ENCODE data around the gene DEFB129.
A peak's percentile ranks its signal among the peaks of the same experiment; 100 is the strongest.
"Not testable (repeated sequence)": the region's sequence is repeated elsewhere in the genome, so short reads cannot be mapped to it uniquely, and the experiment has no call there.

The DEFB129 gene, protein sequence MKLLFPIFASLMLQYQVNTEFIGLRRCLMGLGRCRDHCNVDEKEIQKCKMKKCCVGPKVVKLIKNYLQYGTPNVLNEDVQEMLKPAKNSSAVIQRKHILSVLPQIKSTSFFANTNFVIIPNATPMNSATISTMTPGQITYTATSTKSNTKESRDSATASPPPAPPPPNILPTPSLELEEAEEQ

DNA sequence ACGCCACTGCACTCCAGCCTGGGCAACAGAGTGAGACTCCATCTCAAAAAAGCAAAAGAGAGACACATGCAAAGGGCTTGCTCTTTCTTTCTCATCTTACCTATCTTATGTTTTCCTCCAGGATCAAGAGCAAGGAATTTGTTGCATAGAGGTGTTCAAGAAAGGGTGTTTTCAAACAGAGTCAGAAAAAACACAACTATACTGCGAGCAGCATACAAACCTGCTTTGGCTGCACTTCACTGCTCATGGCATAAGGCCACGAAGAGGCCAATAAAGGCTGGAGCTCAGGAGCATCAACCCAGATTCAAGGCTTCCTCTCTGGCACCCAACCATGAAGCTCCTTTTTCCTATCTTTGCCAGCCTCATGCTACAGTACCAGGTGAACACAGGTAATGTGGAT is at the start of gene DEFB129:
Gene DEFB129, plus strand, starts transcription at position 301 of the 400 bp plus-strand sequence. Its CDS starts 31 bp downstream, at position 332.
- no peak for DNase-seq (ENCODE audit: extremely low read depth in 1 of 2, low read depth in 1 of 2)

DNA sequence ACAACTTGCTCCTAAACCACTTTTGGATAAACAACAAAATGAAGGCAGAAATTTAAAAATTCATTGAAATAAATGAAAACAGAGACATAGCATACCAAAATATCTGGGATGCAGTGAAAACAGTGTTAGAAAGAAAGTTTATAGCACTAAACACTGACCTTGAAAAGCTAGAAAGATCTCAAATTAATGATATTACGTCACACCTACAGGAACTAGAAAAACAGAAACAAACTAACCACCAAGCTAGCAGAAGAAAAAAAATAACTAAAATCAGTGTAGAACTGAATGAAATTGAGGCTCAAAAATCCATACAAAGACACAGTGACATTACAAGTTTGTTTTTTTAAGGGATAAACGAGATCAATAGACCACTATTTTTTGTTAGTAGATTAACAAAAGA is 42.8 kb upstream of the DEFB129 start:
- DNase-seq (ENCODE audit: extremely low read depth in 1 of 2, low read depth in 1 of 2), result no peak

DNA sequence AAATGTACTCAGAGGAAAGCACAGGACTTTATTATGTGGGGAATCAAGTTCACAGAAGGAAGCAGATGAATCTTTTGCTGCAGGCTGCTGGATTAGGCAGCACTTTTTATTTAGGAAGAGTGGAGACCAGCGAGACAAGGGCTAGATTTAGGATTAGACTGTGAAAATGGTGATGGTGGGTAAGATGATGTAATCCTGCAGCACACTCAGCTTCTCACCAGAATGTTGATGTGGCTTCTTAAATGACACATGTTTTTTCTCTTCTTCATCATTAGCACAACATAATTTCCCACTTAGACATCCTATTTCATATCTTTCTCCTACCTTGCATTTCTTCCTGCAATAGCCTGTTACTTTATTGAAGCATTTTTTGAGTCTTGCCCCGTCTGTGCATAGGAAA is 39.3 kb upstream of the DEFB129 start:
- DNase-seq (ENCODE audit: extremely low read depth in 1 of 2, low read depth in 1 of 2), result no peak

DNA sequence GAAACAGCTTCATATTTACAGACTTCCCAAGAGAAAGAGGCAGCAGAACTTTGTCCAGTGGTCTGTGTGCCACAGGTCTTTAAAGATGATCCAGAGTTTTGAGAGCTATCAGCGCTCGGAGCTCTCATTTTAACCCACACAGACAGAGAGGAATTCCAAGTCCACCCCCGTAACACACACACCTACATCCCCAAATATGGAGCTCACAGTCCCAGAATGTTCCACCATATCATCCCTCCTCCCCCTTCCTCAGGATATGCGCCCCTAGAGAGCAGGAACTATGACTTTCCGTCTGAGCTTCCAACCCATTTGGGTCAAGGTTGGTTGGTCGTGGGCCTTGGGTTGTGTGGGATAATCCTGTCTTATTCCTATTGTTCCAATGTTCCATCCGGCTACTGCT is 37.4 kb upstream of the DEFB129 start, which contains the start of gene DEFB128:
Gene DEFB128, minus strand, starts transcription at position 101 of the 400 bp plus-strand sequence. Its CDS starts 88 bp downstream, at position 13.
- DNase-seq (ENCODE audit: extremely low read depth in 1 of 2, low read depth in 1 of 2), result no peak

DNA sequence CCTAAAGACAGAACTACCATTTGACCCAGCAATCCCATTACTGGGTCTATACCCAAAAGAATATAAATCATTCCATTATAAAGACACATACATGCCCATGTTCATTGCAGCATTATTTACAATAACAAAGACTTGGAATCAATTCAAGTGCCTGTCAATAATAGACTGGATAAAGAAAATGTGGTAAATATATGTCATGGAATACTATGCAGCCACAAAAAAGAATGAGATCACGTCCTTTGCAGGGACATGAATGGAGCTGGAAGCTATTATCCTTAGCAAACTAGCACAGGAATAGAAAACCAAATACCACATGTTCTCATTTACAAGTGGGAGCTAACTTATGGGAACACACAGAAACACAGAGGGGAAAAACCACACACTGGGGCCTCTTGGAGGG is 28.8 kb upstream of the DEFB129 start:
- no peak for DNase-seq (ENCODE audit: extremely low read depth in 1 of 2, low read depth in 1 of 2)

DNA sequence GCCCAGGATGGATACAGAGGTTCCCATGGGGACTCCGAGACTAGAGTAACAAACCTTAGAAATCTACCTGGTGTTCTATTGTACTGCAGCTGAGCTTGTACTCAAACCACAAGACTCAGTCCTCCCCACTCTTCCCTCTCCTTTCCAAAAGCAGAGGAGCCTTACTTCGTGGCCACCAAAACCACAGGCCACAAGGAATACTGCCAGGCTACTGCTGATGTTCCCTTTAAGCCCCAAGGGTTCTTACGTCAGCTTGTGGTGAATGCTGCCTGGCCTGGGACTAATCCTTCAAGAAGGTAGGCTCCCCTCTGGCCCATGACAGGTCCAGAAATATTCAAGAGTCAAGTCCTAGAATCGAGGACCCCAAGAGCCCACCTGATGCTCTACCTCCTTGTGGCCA is 27.1 kb upstream of the DEFB129 start:
- no peak for DNase-seq (ENCODE audit: extremely low read depth in 1 of 2, low read depth in 1 of 2)

DNA sequence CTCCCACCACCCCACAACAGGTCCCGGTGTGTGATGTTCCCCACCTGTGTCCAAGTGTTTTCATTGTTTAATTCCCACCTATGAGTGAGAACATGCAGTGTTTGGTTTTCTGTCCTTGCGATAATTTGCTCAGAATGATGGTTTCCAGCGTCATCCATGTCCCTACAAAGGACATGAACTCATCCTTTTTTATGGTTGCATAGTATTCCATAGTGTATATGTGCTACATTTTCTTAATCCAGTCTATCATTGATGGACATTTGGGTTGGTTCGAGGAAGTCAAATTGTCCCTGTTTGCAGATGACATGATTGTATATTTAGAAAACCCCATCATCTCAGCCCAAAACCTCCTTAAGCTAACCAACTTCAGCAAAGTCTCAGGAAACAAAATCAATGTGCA is 23.4 kb upstream of the DEFB129 start:
- DNase-seq (ENCODE audit: extremely low read depth in 1 of 2, low read depth in 1 of 2), result not testable (repeated sequence)

DNA sequence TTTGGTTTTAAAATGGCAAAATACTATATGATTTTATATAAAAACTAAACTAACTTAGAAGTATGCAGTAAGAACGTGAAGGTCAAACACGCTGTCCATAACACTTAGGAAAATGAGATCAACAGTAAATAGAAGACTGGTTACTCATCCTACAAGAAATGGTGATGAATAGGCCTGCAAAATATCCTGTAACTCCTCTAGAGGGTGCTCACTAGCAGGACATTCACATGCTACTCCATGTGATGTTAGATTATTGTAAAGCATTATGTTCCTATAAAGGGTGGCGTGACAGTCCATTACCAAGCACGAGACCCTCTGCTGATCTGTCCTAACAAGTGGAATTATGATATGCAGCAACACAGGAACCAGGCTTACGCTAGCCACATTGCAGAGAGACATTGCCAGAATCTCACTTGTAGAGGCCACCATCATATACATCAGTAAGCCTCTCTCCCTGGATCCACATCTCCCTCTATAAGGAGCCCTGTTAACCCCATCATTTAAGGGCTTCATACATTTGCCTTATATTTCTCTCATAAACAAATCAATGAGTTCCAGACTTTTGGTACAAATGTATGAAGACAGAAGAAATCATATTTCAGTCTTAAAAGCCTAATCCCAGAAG is 18.0 kb upstream of the DEFB129 start:
- no peak for DNase-seq (ENCODE audit: extremely low read depth in 1 of 2, low read depth in 1 of 2)

DNA sequence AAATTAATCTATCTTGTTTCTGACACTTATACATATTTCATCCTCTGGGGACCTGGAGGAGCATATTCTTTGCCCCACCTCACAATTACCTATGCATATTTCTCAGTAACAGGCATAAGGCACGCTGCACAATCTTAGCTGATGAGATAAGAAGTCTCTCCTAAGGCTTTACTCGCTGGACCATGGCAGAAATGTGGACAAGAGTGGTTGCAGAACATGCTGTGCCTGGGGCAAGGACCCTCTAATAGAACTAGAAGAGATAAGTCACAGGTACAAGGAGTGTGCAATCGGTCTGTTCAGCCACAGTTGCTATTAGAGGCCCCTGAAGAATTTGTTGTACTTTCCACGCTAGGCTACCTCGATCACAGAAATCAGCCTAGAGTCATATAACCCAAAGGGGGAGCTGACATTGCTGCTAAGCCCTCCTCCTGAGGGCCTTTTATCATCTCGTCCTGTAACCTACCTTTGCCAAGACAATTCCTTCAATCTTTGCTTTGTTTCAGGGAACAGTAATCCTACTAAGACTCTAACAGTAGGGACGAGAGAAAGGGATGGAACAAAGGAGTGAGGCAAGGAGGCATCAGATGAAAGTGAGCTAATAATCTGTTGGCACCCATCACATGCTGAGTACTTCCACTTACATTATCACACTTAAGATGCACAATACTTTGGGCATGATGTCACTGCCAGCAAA is 16.1 kb upstream of the DEFB129 start:
- DNase-seq (ENCODE audit: extremely low read depth in 1 of 2, low read depth in 1 of 2), result no peak

DNA sequence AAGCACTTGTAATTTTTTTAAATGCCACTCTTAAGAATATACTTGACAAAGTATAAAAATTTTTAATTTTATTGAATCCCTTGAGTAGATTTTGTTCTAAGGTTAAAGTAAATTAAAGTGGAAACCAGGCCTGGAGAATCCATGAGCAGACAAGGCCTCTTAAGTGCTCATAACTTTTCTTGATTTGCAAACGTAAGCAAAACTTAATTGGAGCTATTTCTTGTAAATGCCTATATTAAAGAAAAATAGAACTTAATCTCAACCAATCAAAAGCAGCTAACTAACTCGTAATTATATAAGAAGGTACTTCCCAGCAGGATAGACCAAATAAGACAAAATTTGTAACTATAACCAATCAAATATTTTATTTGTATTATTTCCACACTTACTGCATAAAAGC is 12.7 kb upstream of the DEFB129 start:
- no peak for DNase-seq (ENCODE audit: extremely low read depth in 1 of 2, low read depth in 1 of 2)

DNA sequence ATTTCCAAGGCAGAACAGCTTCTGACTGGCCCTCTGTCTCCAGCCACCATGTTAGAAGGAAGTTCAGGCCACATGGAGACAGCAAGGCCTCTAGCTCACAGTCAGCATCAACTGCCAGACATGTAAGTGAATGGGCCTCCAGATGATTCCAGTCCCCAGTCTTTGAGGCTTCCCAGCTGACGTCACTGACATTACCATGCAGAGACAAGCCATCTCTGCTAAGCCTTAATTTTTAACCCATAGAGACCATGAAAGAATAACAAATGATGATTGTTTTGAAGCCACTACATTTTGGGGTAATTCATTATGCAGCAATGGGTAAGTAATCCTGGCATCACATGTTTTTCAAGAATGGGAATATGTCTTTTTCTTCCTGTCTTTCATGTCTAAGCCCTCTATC is 11.3 kb upstream of the DEFB129 start:
- DNase-seq (ENCODE audit: extremely low read depth in 1 of 2, low read depth in 1 of 2), result no peak

DNA sequence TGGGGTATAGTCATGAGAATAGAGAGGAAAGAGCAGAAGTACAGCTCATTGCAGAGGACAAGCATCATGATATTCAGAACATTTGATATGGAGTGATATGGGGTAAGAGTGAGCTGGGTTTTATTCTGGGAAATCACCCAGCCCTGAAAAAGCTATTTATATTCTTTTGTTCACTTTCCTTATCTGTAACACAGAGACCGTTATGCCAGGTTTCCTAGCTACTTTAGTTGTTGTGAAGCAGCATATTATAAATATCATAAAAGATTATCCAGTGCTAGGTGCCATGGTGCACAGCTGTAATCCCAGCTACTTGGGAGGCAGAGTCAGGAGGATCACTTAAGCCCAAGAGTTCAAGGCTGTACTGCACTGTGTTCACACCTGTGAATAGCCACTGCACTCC is 9.8 kb upstream of the DEFB129 start:
- no peak for DNase-seq (ENCODE audit: extremely low read depth in 1 of 2, low read depth in 1 of 2)

DNA sequence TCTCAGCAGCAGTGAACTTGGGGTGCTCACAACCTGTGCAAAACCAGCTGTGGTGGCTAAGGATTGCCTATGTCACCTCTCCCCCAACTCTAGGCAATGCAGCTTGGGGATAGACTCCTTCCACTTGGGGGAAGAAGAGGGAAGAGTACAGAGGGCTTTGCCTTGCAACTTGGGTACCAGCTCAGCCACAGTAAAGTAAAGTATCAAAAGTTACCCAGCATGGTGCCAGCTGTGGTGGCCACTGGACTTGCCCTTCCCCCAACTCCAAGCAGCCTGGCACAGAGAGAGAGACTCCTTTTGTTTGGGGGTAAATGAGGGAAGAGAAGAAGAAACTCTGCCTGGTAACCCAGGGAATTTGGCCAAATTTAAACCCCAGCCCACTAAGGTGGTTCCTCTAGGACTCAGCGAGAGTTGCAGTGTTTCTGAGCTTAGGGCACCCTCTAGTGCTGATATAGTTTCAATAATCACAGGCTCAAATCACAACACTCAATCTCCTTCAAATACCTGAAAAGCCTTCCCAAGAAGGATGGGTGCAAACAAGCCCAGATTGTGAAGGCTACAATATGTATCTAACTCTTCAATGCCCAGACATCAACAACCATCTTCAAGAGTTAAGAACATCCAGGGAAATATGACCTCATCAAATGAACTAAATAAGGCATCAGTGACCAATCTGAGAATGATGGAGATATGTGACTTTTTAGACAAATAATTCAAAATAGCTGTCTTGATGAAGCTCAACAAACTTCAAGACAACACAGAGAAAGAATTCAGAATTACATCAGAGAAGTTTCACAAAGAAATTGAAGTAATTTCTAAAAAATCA is 7.6 kb upstream of the DEFB129 start:
- DNase-seq (ENCODE audit: extremely low read depth in 1 of 2, low read depth in 1 of 2), result no peak

DNA sequence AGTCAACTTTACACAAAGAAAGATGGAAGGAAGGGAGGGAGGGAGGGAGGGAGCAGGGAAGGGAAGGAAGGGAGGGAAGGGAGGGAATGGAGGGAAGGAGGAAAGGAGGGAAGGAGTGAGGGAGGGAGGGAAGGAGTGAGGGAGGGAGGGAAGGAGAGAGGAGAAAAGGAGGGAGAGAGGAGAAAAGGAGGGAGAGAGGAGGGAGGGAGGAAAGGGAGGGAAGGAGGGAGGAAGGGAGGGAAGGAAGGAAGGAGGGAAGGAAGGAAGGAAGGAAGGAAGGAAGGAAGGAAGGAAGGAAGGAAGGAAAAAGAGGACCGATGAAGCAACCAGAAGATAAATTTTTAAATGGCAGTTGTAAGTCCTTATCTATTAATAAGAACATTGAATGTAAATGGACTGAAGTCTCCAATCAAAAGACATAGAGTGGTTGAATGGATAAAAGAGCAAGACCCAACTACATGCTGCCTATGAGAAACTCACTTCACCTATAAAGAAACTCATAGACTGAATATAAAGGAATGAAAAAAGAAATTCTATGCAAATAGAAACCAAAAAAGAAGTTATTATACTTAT is 5.7 kb upstream of the DEFB129 start:
- no peak for DNase-seq (ENCODE audit: extremely low read depth in 1 of 2, low read depth in 1 of 2)

DNA sequence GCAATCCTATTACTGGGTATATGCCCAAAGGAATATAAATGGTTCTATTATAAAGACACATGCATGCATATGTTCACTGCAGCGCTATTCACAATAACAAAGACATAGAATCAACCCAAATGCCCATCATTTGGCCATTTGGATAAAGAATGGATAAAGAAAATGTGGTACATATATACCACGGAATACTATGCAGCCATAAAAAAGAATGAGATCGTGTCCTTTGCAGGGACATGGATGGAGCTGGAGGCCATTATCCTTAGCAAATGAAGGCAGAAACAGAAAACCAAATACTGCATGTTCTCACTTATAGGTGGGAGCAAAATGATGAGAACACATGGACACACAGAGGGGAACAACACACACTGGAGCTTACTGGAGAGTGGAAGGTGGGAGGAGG is 1.2 kb upstream of the DEFB129 start:
- not testable (repeated sequence) for DNase-seq (ENCODE audit: extremely low read depth in 1 of 2, low read depth in 1 of 2)

DNA sequence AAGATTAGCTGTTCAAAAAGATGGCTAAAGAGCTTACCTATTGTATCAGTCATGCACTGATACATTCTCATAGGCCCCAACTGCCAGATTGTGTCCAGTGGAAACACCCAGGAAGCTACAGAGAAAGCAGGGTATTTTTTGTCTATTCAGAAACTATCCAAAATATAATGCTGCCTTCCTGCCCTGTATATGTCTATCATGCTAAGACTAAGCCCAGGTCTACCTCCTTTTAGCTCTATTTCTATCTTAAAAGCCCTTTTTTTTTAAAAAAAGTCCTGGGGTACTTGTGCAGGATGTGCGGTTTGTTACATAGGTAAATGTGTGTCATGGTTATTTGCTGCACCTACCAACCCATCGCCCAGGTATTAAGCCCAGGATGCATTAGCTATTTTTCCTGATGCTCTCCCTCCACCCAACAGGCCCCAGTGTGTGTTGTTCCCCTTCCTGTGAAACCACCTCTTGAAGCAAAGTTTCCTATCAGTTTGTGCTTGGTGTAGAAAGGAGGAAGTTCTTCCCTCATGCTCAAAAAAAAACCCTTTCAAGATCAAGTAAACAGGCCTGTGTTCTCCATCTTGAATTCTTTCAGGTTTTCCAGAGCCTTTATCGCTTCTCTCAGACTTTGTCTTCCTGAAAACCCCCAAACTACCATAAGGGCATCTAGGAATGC is 514 bp downstream of the DEFB129 start:
- no peak for DNase-seq (ENCODE audit: extremely low read depth in 1 of 2, low read depth in 1 of 2)

DNA sequence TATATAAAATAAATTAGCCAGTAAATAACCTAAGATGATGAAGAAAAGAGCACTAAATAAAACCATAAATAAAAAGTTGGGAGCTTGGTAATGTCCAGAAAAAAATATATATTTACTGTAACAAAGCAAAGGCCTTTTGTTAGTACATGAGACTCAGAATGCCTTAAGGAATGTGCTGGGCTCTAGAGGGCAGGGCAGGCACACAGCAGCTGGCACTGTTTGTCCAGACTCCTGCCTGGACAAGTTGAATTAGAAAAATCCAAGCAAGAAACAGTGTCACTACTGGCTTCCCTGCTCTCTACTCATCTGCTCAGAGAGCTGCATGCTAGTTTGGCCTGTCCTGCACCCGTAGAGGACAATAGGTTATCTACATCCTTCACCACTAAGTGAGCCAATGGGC is 8.8 kb downstream of the DEFB129 start:
- no peak for DNase-seq (ENCODE audit: extremely low read depth in 1 of 2, low read depth in 1 of 2)

DNA sequence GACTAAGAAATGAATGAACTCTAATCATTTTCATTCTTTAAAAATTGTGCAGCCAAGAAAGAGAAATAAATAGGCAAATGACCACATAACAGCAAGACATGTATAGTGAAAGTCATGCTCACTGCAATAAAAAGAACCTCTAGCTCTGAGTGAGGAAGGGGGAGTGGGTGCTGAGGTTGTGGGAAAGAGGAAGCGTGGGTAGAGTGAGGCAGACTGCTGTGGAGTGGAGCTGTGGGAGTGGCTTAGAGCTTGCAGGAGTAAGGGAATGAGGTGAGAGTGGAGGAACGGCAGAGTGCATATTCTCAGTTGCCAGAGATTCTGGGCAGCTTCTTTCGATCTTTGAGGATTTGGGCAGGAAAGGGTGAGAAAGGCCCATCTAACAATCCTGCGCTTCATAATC is 10.4 kb downstream of the DEFB129 start:
- DNase-seq (ENCODE audit: extremely low read depth in 1 of 2, low read depth in 1 of 2), result peak; percentile 1 to 22

DNA sequence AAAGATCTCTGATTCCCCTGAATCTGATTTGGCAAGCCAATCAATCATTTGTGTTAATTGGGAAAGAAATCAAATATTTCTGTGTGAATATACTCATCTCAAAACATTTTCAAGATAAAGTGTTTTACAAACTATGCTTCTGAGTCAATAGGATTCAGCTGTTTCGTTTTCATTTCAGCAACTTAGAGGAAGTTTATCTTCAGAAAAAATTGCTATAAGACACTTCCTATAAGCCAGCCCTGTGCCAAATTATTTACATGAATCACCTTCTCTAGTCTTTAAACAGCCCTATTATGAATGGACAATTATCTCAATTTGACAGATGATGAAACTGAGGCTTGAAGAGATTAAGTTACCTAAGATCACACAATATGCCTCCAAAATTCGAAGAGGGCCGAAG is 10.9 kb downstream of the DEFB129 start:
- DNase-seq (ENCODE audit: extremely low read depth in 1 of 2, low read depth in 1 of 2), result no peak

DNA sequence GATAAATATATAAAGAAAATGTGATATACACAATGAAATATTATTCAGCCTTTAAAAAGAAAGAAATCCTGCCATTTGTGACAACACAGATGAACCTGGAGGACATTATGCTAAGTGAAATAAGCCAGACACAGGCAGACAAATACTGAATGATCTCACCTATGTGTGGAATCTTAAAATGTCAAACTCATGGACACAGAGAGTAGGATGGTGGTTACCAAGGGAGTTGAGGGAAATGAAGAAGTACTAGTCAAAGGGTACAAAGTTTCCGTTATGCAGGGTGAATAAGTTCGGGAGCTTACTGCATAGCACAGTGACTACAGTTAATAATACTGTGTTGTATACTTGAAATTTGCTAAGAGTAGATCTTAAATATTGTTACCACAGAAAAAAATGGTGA is 15.8 kb downstream of the DEFB129 start:
- no peak for DNase-seq (ENCODE audit: extremely low read depth in 1 of 2, low read depth in 1 of 2)

DNA sequence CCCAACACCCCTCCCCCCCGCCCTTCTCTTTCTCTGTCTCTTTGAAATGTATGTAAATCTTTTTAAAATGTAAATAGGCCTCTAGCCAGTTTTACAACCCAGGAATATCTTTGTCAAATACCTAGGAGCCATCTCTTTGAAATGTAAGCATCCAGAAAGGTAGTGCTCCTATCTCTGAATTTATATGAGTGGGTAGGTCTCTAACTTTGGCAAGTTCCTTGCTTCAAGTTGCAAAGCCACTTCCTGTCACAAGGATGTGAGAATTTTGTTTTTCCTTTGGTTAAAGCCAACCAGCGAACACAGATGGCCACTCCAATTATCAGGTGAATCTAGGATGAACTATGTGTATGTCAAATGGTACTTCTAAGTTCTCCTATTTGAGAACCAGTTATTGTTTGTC is 24.3 kb downstream of the DEFB129 start:
- no peak for DNase-seq (ENCODE audit: extremely low read depth in 1 of 2, low read depth in 1 of 2)
